NB4 (cell line): Measurements from ENCODE around the gene PPIF.

Experiments used
- CTCF ChIP-seq: IDR thresholded peaks from one replicate; pipeline ENCODE4 v1.5.1; 2012; ENCODE audit warnings: low read depth, low read length
- MYC ChIP-seq: IDR thresholded peaks from 2 replicates; pipeline ENCODE4 v1.6.1; 2011; ENCODE audit warnings: low read depth, low read length
- POLR2A ChIP-seq: IDR thresholded peaks from 2 replicates; pipeline ENCODE4 v1.6.1; 2011; ENCODE audit warnings: mild to moderate bottlenecking; ENCODE audit not compliant: insufficient read length; ENCODE audit errors: extremely low read depth

- TF ChIP-seq POLR2A (no peak), CTCF (no peak), MYC (0 out of 2 replicates have a peak, but pooled peaks have one; percentile 13)
Measured at GRCh38 chr10:79298403-79299244, 48.6 kb upstream of the PPIF start.
